ENCODE data around the gene LYRM1.
"Not testable (repeated sequence)": the region's sequence is repeated elsewhere in the genome, so short reads cannot be mapped to it uniquely, and the experiment has no call there.

LYRM1 gene

GRCh38 chr16:20957153-20957552, 56.6 kb downstream of the LYRM1 start:
- CTCF ChIA-PET = interaction anchor here (0.8 to 2.1 kb wide), 3 partner anchors 13 to 106 kb away, joined by 3 to 11 read pairs (median 3); no protein-coding TSS in a partner anchor
- TF ChIP-seq CTCF (IDR thresholded peaks at IDR 0.05; ENCODE audit: insufficient read depth, low read length, missing control alignments) = no peak

GRCh38 chr16:20960899-20961298, 60.3 kb downstream of the LYRM1 start:
- ChIA-PET POLR2A (no interaction called here), CTCF (interaction anchor here (1.3 to 1.4 kb wide), 2 partner anchors 110 to 113 kb away, joined by 4 to 5 read pairs; no protein-coding TSS in a partner anchor)
- no peak for DNase-seq (ENCODE audit: low read depth, low spot score)
- no peak overlapping the region for H3K4me3 ChIP-seq (ENCODE audit: low read depth, low read length)
- TF ChIP-seq CTCF (IDR thresholded peaks at IDR 0.05; ENCODE audit: insufficient read depth, low read length, missing control alignments) = no peak

More at GRCh38 chr16:20957153-20957552, 56.6 kb downstream of the LYRM1 start:
- no peak for DNase-seq (ENCODE audit: low read depth, low spot score)
- POLR2A ChIA-PET = no interaction called here
- no peak overlapping the region for H3K4me3 ChIP-seq (ENCODE audit: low read depth, low read length)

- no peak for TF ChIP-seq CTCF (IDR thresholded peaks at IDR 0.05; ENCODE audit: insufficient read depth, low read length, missing control alignments)
- H3K4me3 ChIP-seq (ENCODE audit: low read depth, low read length) = no peak overlapping the region
- CTCF ChIA-PET = no interaction called here
- no peak for DNase-seq (ENCODE audit: low read depth, low spot score)
- POLR2A ChIA-PET = no interaction called here
Measured at GRCh38 chr16:20968765-20969164, 68.2 kb downstream of the LYRM1 start.

GRCh38 chr16:20969386-20969785, 68.8 kb downstream of the LYRM1 start:
- POLR2A ChIA-PET = no interaction called here
- no peak for DNase-seq (ENCODE audit: low read depth, low spot score)
- no peak overlapping the region for H3K4me3 ChIP-seq (ENCODE audit: low read depth, low read length)
- CTCF ChIA-PET = no interaction called here
- TF ChIP-seq CTCF (IDR thresholded peaks at IDR 0.05; ENCODE audit: insufficient read depth, low read length, missing control alignments) = no peak

- no peak overlapping the region for H3K4me3 ChIP-seq (ENCODE audit: low read depth, low read length)
- no peak for TF ChIP-seq CTCF (IDR thresholded peaks at IDR 0.05; ENCODE audit: insufficient read depth, low read length, missing control alignments)
- CTCF ChIA-PET = no interaction called here
- DNase-seq (ENCODE audit: low read depth, low spot score) = no peak
- POLR2A ChIA-PET = no interaction called here
Measured at GRCh38 chr16:20971401-20971800, 70.8 kb downstream of the LYRM1 start.

GRCh38 chr16:20973201-20973600, 72.6 kb downstream of the LYRM1 start:
- POLR2A ChIA-PET; H3K4me3 ChIP-seq (ENCODE audit: low read depth, low read length); CTCF ChIA-PET; DNase-seq (ENCODE audit: low read depth, low spot score): not testable (repeated sequence)
